Upper lobe of left lung (tissue), 4 donors: ENCODE data around the gene UNC13D.

ENCODE experiments used
- POLR2AphosphoS5 ChIP-seq, 2 donors: sonication (generic); formaldehyde crosslinking; IDR thresholded peaks; one replicate each; pipeline ENCODE4 v1.5.1; 2017; ENCODE audit warnings: antibody characterized with exemption in 2 of 2
- TF ChIP-seq, protein P1 (sequence below), 6 experiments: fragments of 450-650 bp in 4 of 6; fragments of 200-600 bp in 2 of 6; sonication (generic) in 2 of 6; IDR thresholded peaks; one replicate each; pipeline ENCODE4 v1.5.1; 2016 to 2019; ENCODE audit warnings: antibody characterized with exemption in 6 of 6

DNA sequence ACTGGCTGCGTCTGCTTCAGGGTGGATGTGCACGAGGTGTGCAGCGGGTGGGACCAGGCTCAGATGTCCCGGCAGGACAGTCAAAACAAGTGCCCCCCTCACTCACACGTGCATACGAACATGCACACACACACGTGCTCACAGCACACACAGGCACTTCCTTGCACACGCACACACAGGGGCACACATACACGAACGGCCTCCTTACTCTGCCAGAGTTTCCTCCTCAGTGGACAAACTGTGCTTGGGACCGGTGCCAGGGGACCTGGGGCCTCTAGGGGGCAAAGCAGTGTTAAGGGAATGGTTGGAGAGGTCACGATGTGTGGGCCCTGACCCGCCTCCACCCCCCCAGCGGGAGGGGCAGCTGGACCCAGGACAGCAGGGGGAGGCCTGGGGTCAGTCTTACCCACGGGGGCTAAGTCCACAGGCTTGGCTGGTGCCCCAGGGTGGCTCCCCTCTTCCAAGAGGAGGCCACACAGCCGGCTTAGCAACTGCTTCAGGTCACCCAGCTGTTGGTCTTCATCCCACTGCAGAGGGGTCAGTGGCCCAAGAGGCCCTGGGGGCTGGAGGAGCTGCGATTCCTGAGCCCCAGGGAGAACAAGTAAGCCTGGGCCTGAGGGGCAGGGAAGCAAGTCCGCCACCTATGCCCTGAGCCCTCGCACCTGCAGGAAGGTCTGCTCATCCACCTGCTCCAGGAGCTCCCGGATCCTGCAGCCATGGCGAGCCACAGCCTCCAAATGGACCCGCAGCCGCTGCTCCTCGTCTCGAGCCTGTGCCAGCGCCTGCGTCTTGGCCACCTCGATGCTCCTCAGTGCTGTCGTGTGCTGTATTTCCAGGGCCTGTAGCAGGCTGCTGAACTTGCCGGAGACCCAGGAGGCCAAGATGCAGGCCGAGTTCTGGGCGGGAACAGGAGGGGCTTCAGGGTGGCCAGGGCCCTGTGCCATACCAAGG lies 47.7 kb upstream of the UNC13D start:
- no peak for TF ChIP-seq POLR2AphosphoS5 (IDR thresholded peaks at IDR 0.05)
- TF ChIP-seq, protein P1, sequence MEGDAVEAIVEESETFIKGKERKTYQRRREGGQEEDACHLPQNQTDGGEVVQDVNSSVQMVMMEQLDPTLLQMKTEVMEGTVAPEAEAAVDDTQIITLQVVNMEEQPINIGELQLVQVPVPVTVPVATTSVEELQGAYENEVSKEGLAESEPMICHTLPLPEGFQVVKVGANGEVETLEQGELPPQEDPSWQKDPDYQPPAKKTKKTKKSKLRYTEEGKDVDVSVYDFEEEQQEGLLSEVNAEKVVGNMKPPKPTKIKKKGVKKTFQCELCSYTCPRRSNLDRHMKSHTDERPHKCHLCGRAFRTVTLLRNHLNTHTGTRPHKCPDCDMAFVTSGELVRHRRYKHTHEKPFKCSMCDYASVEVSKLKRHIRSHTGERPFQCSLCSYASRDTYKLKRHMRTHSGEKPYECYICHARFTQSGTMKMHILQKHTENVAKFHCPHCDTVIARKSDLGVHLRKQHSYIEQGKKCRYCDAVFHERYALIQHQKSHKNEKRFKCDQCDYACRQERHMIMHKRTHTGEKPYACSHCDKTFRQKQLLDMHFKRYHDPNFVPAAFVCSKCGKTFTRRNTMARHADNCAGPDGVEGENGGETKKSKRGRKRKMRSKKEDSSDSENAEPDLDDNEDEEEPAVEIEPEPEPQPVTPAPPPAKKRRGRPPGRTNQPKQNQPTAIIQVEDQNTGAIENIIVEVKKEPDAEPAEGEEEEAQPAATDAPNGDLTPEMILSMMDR (IDR thresholded peaks at IDR 0.05): no peak
